ENCODE data around the gene ZFX.

GRCh38 chrX:24260842-24261550 lies 111.5 kb downstream of the ZFX start:
- TF ChIP-seq CTCF (IDR thresholded peaks at IDR 0.05) (no peak), POLR2A (IDR thresholded peaks at IDR 0.05) (no peak)

Measured in adrenal gland (tissue), 5 donors.